Camera-type eye (tissue), 1 donor: ENCODE data around the gene OR52E2. TPM values are rescaled to one million over a fixed set of nuclear protein-coding genes. Genes with fewer than 3 reads are reported as not detected.

Experiments
- total RNA-seq: library from RNA; depleted of rRNA; stranded (reverse); fragments of >200 nt; gene quantifications from one replicate; pipeline ENCODE4 v1.2.3, GENCODE V29; 2014

Gene OR52E2
- not detected for total RNA-seq

DNA sequence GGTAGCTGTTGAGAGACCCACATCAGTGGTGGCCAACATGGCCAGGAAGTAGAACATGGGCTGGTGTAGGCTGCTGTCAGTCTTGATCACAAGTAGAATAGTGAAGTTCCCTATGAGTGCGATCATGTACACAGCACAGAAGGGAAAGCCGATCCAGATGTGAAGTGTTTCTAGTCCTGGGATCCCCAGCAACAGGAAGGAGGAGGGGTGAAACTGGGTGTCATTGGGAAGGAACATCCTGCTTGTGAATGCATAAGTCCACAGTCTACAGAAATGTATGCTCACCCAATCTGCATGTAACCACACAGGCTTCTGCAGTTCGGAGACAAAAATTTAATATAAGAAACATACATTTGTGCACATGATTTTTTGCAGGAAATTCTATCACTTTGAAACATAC is at the start of gene OR52E2:
TSS of gene OR52E2 (minus strand) at position 237 of the 400 bp plus-strand sequence. CDS start at position 237, 0 bp downstream.

GRCh38 chr11:5069272-5069671 is 9.8 kb upstream of the OR52E2 start, which contains the start of gene OR52E1:
Gene OR52E1, plus strand, starts transcription at chr11:5069572.

DNA sequence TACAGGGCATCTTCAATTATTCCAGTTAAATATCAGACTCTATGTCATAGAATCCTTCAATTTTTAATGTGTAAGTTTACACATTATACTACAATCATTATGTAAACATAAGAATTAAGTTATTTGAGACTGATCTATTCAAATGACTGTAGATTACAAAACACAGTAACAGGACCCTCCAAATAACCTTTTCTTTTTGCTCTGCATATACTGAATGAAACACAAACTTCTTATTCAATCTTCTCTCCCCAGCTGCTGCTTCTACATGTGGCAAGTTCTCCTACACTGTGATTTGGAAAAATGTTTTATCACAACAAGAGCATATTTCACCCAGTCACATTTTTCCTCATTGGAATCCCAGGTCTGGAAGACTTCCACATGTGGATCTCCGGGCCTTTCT is 13.2 kb downstream of the OR52E2 start, which contains the start of gene OR52J3:
TSS of gene OR52J3 (plus strand) at position 301 of the 400 bp plus-strand sequence. CDS start at position 301, 0 bp downstream.

Other genes with a start within 250 kb of the OR52E2 start
- not detected for gene OR51F2, start 238.3 kb downstream of the OR52E2 start, total RNA-seq
- gene OR51S1, start 210.4 kb downstream of the OR52E2 start, total RNA-seq, result not detected
- not detected for gene OR51T1, start 177.7 kb downstream of the OR52E2 start, total RNA-seq
- not detected for gene OR51A7, start 155.8 kb downstream of the OR52E2 start, total RNA-seq
- not detected for gene OR51G2, start 140.3 kb downstream of the OR52E2 start, total RNA-seq
- not detected for gene OR51G1, start 135.3 kb downstream of the OR52E2 start, total RNA-seq
- not detected for gene OR51A4, start 112.0 kb downstream of the OR52E2 start, total RNA-seq
- gene OR51A2, start 103.9 kb downstream of the OR52E2 start, total RNA-seq, result not detected
- not detected for gene OR51L1, start 64.8 kb downstream of the OR52E2 start, total RNA-seq
- gene OR52J3, start 13.1 kb downstream of the OR52E2 start, total RNA-seq, result not detected
- gene OR52E1, start 9.9 kb upstream of the OR52E2 start, total RNA-seq, result 0.60 TPM
- not detected for gene OR52A5, start 78.7 kb upstream of the OR52E2 start, total RNA-seq
- not detected for gene OR52A1, start 95.1 kb upstream of the OR52E2 start, total RNA-seq
- not detected for gene OR51V1, start 141.1 kb upstream of the OR52E2 start, total RNA-seq
- gene HBB, start 167.4 kb upstream of the OR52E2 start, total RNA-seq, result 165 TPM
- not detected for gene HBD, start 174.9 kb upstream of the OR52E2 start, total RNA-seq
- gene HBG1, start 190.2 kb upstream of the OR52E2 start, total RNA-seq, result 6.3 TPM
- gene HBG2, start 195.2 kb upstream of the OR52E2 start, total RNA-seq, result 1,428 TPM
- gene HBE1, start 210.3 kb upstream of the OR52E2 start, total RNA-seq, result 1.5 TPM
- not detected for gene OR51B4, start 242.3 kb upstream of the OR52E2 start, total RNA-seq